ENCODE data around the gene PI16. TPM values are rescaled to one million over a fixed set of nuclear protein-coding genes. Genes with fewer than 3 reads are reported as not detected.

PI16 gene
- total RNA-seq, 1 experiment from 2014 or later: not detected

GRCh38 chr6:37011656-37012378 lies 57.3 kb downstream of the PI16 start:
- no peak overlapping the region for H3K4me3 ChIP-seq
- DNase-seq (ENCODE audit: low read depth in 1 of 2, low spot score in 2 of 2): no peak
- H3K4me1 ChIP-seq (replicated peaks): peaks cover 5% of the 10 kb centered on the region; the same call in 1 of the 2 replicates
- no peaks in the 10 kb centered on the region for H3K36me3 ChIP-seq
- H3K9me3 ChIP-seq (replicated peaks): no peaks in the 10 kb centered on the region
- H3K27me3 ChIP-seq (replicated peaks): no peaks in the 10 kb centered on the region
- H3K27ac ChIP-seq: no peak overlapping the region

GRCh38 chr6:37013516-37014491 lies 59.3 kb downstream of the PI16 start:
- Histone ChIP-seq H3K9me3 (replicated peaks) (no peaks in the 10 kb centered on the region), H3K27me3 (replicated peaks) (no peaks in the 10 kb centered on the region), H3K4me3 (no peak overlapping the region), H3K4me1 (replicated peaks) (peaks cover 6% of the 10 kb centered on the region), H3K27ac (no peak overlapping the region), H3K36me3 (no peaks in the 10 kb centered on the region)
- no peak for DNase-seq (ENCODE audit: low read depth in 1 of 2, low spot score in 2 of 2)

Other genes starting within 250 kb of the PI16 start
- gene CPNE5, start 115.3 kb upstream of the PI16 start, total RNA-seq (2014; rRNA removed; shearing (Covaris generic)): 0.08 TPM in 1 of 2 replicates, not detected in the other
- 46.2 and 83.6 TPM in 2 replicates for gene PPIL1, start 79.9 kb upstream of the PI16 start, total RNA-seq (2014; rRNA removed; shearing (Covaris generic))
- gene C6orf89, start 68.8 kb upstream of the PI16 start, total RNA-seq (2014; rRNA removed; shearing (Covaris generic)): 33.7 and 47.6 TPM in 2 replicates
- 272 and 297 TPM in 2 replicates for gene MTCH1, start 31.5 kb downstream of the PI16 start, total RNA-seq (2014; rRNA removed; shearing (Covaris generic))
- not detected in 2 replicates for gene FGD2, start 50.9 kb downstream of the PI16 start, total RNA-seq (2014; rRNA removed; shearing (Covaris generic))
- 41.4 and 49.8 TPM in 2 replicates for gene PIM1, start 215.4 kb downstream of the PI16 start, total RNA-seq (2014; rRNA removed; shearing (Covaris generic))